Left forelimb (tissue), 1 donor: ENCODE measurements around the gene NFYC.
A peak's percentile ranks its signal among the peaks of the same experiment; 100 is the strongest.
"Not testable (repeated sequence)": the region's sequence is repeated elsewhere in the genome, so short reads cannot be mapped to it uniquely, and the experiment has no call there.

Experiments used
- DNase-seq: peaks from one replicate; pipeline ENCODE4 v3.0.0-alpha.2; 2018; ENCODE audit warnings: low spot score

The NFYC gene

DNA sequence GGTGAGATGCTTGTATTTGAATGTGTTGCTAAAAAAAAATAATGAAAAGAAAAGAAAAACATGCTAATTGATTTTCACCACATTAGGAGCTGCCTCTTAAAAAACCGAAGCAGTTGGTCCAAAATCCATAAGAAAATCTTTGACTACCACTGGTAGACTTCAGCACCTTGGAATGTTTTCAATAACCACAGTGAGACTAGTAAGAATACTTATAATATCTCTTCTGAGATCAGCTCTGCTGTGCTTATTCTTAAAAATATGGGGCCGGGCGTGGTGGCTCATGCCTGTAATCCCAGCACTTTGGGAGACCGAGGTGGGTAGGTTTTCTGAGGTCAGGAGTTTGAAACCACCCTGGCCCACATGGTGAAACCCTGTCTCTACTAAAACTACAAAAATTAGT lies 15.1 kb downstream of the NFYC start:
- no peak for DNase-seq

- no peak for DNase-seq
These were observed 17.2 kb downstream of the NFYC start for GRCh38 chr1:40708750-40709099.

- DNase-seq = peak; percentile 84
These were observed 17.7 kb downstream of the NFYC start for GRCh38 chr1:40709100-40709801.

- DNase-seq = no peak
These were observed 18.3 kb downstream of the NFYC start for GRCh38 chr1:40709802-40710278.

- DNase-seq = no peak
These were observed 19.2 kb downstream of the NFYC start for GRCh38 chr1:40710581-40711315.

DNA sequence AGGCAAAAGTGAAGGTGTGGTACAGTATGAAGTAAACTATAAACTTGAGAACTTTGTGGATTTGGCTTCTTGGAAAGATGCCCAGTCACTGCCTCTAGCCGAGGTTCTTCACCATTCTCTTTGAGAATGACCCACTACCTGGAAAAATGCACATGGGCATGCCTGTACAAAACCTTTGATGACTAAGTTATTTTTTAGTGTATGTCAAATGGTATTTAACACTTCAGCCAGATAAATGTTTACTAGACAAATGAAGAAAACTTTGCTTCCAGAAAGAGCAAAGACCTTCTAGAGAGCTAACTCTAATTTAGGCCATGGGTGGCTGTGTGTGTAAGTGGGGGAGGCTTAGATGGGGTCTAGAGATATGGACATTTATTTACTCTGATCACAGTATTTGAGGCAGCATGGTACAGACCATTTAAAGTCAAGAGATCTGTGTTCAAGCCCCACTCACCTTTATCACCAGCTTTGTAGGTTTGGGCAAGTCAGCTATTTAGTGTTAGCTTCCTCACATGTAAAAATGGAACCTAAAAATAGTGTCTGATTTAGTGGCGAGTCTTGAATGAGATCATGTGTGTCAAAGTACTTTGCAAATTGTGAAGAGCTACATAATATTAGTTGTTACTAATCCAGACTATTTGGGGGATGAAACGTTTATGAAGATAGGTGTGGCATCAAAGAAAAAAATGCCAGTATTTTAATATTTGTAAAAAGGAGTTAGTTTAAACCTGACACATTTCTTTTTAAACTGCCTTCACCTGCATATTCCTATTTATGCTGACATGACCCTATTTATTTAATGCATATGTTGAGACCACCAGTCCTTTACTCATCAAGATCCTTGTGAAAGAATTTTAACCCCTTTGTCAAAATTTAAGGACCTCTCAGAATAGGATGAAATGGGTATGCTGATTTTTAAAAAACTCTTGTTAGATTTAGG lies 20.2 kb downstream of the NFYC start:
- DNase-seq = no peak

GRCh38 chr1:40712405-40712944 lies 21.0 kb downstream of the NFYC start:
- DNase-seq = no peak

DNA sequence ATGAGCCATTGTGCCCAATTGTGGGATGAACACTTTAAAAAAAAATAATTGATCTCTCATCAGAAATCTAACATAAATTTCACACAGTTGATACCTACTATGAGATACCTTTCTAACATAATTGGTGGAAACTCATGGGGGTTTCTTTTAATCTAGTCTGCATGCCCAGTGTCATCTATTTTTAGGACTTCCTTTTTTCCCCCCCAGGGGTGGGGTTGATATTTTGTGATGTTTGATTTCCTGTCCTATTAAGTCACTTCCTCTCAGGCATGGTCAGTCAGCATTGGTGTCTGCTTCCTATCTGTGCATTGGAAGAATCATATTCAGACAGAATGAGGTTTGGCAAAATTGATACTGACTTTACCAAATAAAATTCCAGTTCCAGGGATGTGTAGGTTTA lies 21.5 kb downstream of the NFYC start:
- DNase-seq = no peak

GRCh38 chr1:40715491-40716059 lies 24.1 kb downstream of the NFYC start:
- DNase-seq = no peak

DNA sequence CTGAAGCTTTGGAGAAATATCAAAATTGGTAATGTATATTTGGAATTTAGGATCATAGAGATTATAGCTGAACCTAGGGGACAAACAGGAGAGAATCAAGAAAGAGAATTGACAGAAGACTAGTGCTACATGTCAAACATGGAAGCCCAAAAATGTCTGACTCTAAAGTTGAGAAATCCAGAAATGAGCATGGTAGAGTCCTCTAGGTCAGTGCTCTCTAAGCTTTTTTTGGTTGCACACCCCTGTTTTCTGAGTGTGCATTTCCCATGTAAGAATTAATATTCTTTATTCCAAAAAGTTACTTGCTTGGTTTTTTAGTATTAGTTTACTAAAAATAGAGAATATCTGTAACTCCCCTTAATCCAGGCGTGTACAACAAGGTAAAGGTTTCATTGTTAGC lies 25.6 kb downstream of the NFYC start:
- DNase-seq = no peak

DNA sequence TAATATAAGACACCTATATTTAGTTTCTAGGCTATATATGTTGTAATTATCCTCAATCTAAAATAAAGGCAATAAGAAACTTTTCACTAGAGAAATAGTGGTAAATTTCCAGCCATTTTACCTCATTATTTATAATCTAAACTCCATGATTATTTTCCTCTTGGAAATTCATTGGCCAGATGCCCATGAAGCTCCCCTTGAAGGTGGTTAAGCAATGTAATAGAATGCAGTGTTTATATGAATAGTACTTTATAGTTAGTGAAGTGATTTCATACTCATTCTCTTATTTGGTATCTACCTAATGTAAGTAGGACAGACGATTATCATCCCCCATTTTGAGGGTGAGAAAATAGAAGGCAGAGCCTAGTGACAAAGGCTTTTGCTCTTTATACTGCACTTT lies 26.5 kb downstream of the NFYC start:
- DNase-seq = no peak

DNA sequence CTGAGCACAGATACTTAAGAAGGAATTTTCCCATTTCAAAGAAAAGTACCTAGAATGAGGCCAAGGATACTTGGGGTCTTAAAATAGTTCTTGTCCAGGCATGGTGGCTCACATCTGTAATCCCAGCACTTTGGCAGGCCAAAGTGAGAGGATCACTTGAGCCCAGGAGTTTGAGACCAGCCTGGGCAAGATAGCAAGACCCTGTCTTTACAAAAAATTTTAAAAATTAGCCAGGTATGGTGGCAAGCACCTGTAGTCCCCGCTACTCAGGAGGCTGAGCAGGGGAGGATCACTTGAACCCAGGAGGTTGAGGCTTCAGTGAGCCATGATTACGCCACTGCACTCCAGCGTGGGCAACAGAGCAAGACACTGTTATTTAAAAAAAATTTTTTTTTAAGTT lies 29.0 kb downstream of the NFYC start:
- no peak for DNase-seq

DNA sequence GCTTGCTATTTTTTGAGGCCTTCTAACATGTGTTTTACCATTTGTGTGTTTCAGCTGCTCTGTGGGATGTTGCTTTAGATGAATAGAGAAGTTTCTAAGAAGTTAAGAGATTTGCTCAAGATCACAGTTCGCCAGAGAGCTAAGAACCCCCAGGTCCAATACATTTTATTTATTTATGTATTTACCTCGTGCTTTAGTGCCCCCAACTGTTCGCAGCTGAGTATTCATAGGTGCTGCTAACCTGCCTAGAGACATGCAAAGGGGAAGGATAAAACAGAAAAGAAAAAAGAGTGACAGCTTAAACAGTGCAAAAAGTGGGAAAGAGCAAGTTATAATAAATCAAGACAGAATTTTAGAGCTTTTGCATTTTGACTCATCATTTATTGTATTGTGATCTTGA lies 31.1 kb downstream of the NFYC start:
- DNase-seq = no peak

DNA sequence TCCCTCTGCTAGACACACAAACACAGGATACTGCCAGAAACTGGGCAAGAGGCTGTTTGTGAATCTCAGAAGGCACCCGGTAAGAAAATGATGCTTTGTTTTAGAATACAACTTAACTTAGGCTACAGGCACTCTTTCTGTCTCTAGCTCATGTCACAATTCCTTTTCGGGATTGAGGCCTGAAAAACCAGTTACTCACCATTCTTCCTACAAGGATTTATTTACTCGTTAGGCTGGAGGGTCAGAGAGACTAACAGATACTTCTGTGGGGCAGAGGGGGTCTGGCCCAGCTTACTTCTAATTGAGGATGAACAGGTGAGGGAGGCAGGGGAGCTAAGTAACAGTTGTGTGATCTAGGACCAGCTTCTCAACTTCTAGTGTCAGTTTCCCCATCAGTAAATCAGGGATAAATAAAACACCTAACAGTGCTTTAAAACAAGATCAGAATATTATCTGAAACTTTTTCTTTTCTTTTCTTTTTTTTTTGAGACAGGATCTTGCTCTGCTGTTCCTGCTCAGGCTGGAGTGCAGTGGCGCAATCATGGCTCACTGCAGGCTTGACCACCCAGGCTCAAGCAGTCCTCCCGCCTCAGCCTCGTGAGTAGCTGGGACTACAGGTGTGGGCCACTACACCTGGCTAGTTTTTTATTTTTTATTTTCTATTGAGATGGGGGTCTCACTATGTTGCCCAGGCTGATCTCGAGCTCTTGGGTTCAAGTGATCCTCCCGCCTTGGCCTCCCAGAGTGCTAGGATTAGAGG lies 31.9 kb downstream of the NFYC start:
- no peak for DNase-seq

DNA sequence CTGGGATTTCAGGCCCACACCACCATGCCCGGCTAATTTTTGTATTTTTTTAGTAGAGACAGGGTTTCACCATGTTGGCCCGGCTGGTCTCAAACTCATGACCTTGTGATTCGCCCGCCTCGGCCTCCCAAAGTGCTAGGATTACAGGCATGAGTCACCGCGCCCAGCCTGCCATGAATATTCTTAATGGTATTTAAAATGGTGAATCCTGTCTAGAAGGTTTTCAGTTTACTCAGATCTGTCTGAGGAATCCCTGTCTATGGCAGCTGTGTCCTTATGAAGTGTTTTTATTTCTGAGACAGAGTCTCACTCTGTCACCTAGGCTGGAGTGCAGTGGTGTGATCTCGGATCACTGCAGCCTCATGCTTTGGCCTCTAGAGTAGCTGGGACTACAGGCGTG lies 36.2 kb downstream of the NFYC start:
- not testable (repeated sequence) for DNase-seq

DNA sequence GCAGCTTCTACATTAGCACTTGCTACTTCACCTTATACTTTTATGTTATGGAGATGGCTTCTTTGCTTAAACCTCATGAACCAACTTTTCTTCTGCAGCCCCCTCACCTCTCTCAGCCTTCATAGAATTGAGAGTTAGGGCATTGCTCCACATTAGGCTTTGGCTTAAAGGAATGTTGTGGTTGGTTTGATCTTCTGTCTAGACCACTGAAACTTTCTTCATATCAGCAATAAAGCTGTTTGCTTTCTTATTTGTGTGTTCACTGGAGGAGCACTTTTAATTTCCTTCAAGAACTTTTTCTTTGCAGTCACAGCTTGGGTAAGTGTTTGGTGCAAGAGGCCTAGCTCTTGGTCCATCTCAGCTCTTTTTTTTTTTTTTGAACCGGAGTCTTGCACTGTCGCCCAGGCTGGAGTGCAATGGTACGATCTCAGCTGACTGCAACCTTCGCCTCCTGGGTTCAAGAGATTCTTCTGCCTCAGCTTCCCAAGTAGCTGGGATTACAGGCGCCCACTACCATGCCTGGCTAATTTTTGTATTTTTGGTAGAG lies 37.9 kb downstream of the NFYC start:
- not testable (repeated sequence) for DNase-seq

DNA sequence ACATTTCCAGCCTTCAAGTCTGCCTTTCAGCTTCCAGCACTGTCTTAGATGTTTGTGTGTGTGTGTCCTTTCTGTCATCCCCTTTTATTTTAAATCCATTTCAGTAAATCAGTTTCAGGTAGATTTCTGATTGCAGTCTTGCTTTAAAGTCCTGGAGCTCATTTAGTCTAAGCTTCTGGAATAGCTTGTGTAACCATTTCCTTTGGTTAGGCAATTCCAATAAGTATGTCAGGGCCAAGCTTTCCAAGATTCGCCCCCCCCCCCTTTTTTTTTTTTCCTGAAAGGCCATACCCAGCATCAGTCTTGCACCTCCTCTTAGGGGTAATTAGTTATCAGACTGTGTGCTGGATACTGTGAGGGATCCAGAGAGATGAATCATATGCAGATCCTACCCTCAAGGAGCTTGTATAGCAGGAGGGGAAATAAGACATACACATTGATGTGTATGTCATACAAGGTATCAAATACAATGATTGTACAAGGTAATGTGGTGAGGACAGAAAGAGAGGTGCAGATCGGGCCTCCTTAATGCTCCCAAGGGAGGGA lies 41.3 kb downstream of the NFYC start:
- no peak for DNase-seq

DNA sequence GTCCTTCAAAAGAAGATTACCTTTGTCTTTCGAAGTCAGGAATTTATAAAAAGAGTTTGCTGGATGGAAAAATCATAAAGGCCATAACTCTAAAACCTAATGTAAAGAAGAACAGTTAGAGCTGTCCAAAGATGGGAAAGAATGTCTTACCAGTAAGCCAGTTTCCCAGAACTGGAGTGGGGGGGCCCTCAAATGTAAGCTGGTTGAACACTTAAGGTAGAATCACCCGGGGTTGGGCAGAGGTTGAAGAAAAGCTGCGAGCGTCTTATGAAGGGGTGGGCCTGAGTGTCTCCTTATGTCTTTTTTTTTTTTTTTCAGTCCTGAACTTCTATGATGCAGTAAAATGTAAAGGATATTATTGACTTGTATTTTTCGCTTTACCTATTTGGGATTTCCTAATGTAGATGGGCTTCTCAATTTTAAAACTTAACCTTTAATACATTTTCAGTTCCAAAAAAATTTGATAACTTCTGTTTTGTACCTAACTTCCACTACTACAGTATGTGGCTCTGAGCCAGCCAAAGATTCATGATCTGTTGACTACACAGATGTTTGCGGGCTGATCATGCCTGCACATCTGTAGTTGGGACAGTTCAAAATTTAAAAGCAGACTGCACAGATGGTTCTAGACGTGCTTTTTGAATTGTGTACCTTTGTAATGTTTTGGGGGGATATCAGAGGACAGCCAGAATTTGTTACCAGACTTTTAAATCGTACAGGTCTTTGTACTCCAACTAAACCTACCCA lies 43.6 kb downstream of the NFYC start:
- DNase-seq = no peak

DNA sequence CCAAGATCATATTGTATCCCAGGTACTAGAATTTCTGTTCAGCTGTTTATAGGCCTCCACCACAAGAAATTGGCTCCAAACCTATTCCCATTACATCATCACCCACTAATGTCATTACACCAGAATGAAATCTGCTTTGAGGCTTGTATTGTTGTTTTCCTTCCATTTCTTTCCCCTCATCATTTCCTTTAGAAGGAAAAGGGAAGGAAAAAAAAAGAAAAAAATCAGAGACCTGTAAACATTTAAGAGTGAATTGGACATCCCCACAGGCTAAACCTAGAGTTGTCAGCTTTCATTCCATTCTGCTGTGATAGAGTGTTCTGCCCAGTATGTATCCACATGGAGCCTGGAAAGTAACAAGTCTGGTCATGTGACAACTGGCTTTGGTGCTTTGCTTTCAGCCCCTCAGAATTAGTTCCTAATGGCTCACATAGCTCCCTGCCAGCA lies 44.6 kb downstream of the NFYC start:
- no peak for DNase-seq

GRCh38 chr1:40738831-40739230 lies 47.3 kb downstream of the NFYC start:
- no peak for DNase-seq
